C4-2B (cell line): ENCODE results near the gene BABAM2.
"Not testable (repeated sequence)": the region's sequence is repeated elsewhere in the genome, so short reads cannot be mapped to it uniquely, and the experiment has no call there.

Experiments used
- ZFX ChIP-seq: fragments of 450-650 bp; IDR thresholded peaks from 2 replicates; pipeline ENCODE4 v1.6.1; 2017
- TF ChIP-seq, protein P1 (sequence below): fragments of 450-650 bp; conservative IDR thresholded peaks from 2 replicates; pipeline ENCODE4 v1.5.1; 2017; ENCODE audit warnings: mild to moderate bottlenecking

DNA sequence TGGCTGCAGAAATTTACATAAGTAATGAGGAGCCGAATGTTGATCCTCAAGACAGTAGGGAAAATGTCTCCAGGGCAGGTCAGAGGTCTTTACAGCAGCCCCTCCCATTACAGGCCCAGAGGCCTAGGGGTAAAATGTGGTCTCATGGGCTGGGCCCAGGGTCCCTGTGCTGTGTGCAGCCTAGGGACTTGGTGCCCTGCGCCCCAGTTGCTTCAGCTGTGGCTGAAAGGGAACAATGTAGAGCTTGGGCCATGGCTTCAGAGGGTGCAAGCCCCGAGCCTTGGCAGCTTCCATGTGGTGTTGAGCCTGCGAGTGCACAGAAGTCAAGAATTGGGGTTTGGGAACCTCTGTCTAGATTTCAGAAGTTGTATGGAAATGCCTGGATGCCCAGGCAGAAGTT, 77.5 kb downstream of the BABAM2 start:
- TF ChIP-seq, protein P1, sequence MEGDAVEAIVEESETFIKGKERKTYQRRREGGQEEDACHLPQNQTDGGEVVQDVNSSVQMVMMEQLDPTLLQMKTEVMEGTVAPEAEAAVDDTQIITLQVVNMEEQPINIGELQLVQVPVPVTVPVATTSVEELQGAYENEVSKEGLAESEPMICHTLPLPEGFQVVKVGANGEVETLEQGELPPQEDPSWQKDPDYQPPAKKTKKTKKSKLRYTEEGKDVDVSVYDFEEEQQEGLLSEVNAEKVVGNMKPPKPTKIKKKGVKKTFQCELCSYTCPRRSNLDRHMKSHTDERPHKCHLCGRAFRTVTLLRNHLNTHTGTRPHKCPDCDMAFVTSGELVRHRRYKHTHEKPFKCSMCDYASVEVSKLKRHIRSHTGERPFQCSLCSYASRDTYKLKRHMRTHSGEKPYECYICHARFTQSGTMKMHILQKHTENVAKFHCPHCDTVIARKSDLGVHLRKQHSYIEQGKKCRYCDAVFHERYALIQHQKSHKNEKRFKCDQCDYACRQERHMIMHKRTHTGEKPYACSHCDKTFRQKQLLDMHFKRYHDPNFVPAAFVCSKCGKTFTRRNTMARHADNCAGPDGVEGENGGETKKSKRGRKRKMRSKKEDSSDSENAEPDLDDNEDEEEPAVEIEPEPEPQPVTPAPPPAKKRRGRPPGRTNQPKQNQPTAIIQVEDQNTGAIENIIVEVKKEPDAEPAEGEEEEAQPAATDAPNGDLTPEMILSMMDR = not testable (repeated sequence)
- not testable (repeated sequence) for TF ChIP-seq ZFX
